Cerebellar nuclear complex (tissue), 1 donor: ENCODE data around the gene SCP2D1.
"Not testable (repeated sequence)": the region's sequence is repeated elsewhere in the genome, so short reads cannot be mapped to it uniquely, and the experiment has no call there.

Experiments used
- DNase-seq, 2 experiments: peaks; one replicate each; lab custom pipeline; 2025; lab: John Stamatoyannopoulos, UW

Gene SCP2D1

GRCh38 chr20:18813483-18813882 is at the start of gene SCP2D1:
SCP2D1 (plus strand) TSS chr20:18813783; CDS start chr20:18813816, 33 bp downstream.
- no peak for DNase-seq

GRCh38 chr20:18767676-18768075 is 45.9 kb upstream of the SCP2D1 start:
- no peak for DNase-seq

- no peak for DNase-seq
These were observed 40.0 kb upstream of the SCP2D1 start for GRCh38 chr20:18773566-18773965.

GRCh38 chr20:18774207-18774606 is 39.4 kb upstream of the SCP2D1 start:
- no peak for DNase-seq

- DNase-seq = no peak
These were observed 38.0 kb upstream of the SCP2D1 start for GRCh38 chr20:18775633-18776032.

GRCh38 chr20:18778690-18779392 is 34.7 kb upstream of the SCP2D1 start:
- no peak for DNase-seq

GRCh38 chr20:18780385-18781130 is 33.0 kb upstream of the SCP2D1 start:
- DNase-seq = no peak

- no peak for DNase-seq
These were observed 32.1 kb upstream of the SCP2D1 start for GRCh38 chr20:18781509-18781908.

- no peak for DNase-seq
These were observed 30.1 kb upstream of the SCP2D1 start for GRCh38 chr20:18783385-18783959.

GRCh38 chr20:18787046-18787445 is 26.5 kb upstream of the SCP2D1 start:
- DNase-seq = not testable (repeated sequence)

- DNase-seq = no peak
These were observed 25.6 kb upstream of the SCP2D1 start for GRCh38 chr20:18788021-18788420.

- no peak for DNase-seq
These were observed 22.8 kb upstream of the SCP2D1 start for GRCh38 chr20:18790787-18791186.

GRCh38 chr20:18793625-18794427 is 19.8 kb upstream of the SCP2D1 start:
- peak; percentile 21 to 76 for DNase-seq

- no peak for DNase-seq
These were observed 19.2 kb upstream of the SCP2D1 start for GRCh38 chr20:18794428-18794787.

- DNase-seq = no peak
These were observed 18.2 kb upstream of the SCP2D1 start for GRCh38 chr20:18795366-18795765.

GRCh38 chr20:18796282-18796833 is 17.2 kb upstream of the SCP2D1 start:
- DNase-seq = no peak

GRCh38 chr20:18801516-18801915 is 12.1 kb upstream of the SCP2D1 start:
- no peak for DNase-seq

- no peak for DNase-seq
These were observed 11.5 kb upstream of the SCP2D1 start for GRCh38 chr20:18802012-18802634.

GRCh38 chr20:18805881-18806280 is 7.7 kb upstream of the SCP2D1 start:
- no peak for DNase-seq

GRCh38 chr20:18808712-18809111 is 4.9 kb upstream of the SCP2D1 start:
- DNase-seq = no peak

GRCh38 chr20:18811186-18811585 is 2.4 kb upstream of the SCP2D1 start:
- DNase-seq = no peak

- no peak for DNase-seq
These were observed 1.7 kb upstream of the SCP2D1 start for GRCh38 chr20:18811904-18812303.
